HCT116 (cell line): ENCODE results near the gene LAMTOR3. TPM values are rescaled to one million over a fixed set of nuclear protein-coding genes. Genes with fewer than 3 reads are reported as not detected.

Source experiments
- ATAC-seq: fragments of 200-7000 bp; cut with Tn5 transposase; 2 replicates; pipeline ENCODE4 v1.9.1; 2020; ENCODE audit warnings: mild to moderate bottlenecking, moderate library complexity
- BruUV-seq: library from RNA; stranded (reverse); fragments of 400-500 nt; replicated peaks from 2 replicates; lab custom pipeline; 2021; lab: Mats Ljungman, UMichigan
- CTCF ChIA-PET: fragments of 300-600 bp; sonication (Branson Sonifier 250); formaldehyde crosslinking; loops from one replicate; lab custom pipeline; 2021; ENCODE audit warnings: antibody characterized with exemption; lab: Charles Lee
- POLR2A ChIA-PET: fragments of 300-600, 350-600 bp; sonication (Branson Sonifier 250); formaldehyde crosslinking; loops from one replicate; lab custom pipeline; 2021; ENCODE audit warnings: antibody characterized with exemption; lab: Charles Lee
- RAD21 ChIA-PET, 2 experiments: fragments of 300-600 bp; sonication (Branson Sonifier 250); formaldehyde crosslinking; loops; one replicate each; lab custom pipeline; 2023; ENCODE audit warnings: low total read pairs in 2 of 2; ENCODE audit not compliant: uncharacterized antibody in 2 of 2, unreplicated experiment in 2 of 2, low non-redundant PET in 1 of 2; lab: Charles Lee
- DNase-seq: peaks from one replicate; pipeline ENCODE4 v3.0.0-alpha.2; 2010; ENCODE audit warnings: low read depth, low spot score
- H2AFZ ChIP-seq: fragments of 200-600 bp; shearing (Covaris generic), sonication (generic); 2 replicates; pipeline ENCODE4 v1.6.1; 2017; ENCODE audit warnings: low read depth, mixed run types, mixed read lengths, antibody characterized with exemption, low read length; ENCODE audit not compliant: poor library complexity, severe bottlenecking
- H3K27ac ChIP-seq: 2 replicates; pipeline ENCODE4 v1.5.1; 2012; ENCODE audit warnings: low read depth, low read length
- H3K27me3 ChIP-seq: fragments of 200-600 bp; sonication (generic); 2 replicates; pipeline ENCODE4 v1.6.1; 2016; ENCODE audit warnings: mixed run types, low read length, mixed read lengths; ENCODE audit not compliant: insufficient read depth
- H3K36me3 ChIP-seq, 2 experiments: fragments of 200-500 bp in 1 of 2; fragments of 200-600 bp in 1 of 2; sonication (Bioruptor generic) in 1 of 2; sonication (generic) in 1 of 2; 2 replicates each; pipeline versions ENCODE4 v1.5.1 to v1.6.1; 2014 to 2016; ENCODE audit warnings: low read length in 2 of 2, inconsistent platforms in 1 of 2, mixed read lengths in 1 of 2, mixed run types in 1 of 2; ENCODE audit not compliant: insufficient read depth in 2 of 2, control insufficient read depth in 1 of 2
- H3K4me1 ChIP-seq, 2 experiments: fragments of 200-600 bp in 1 of 2; sonication (generic) in 1 of 2; 2 replicates each; pipeline versions ENCODE4 v1.5.1 to v1.6.1; 2012 to 2017; ENCODE audit warnings: low read length in 2 of 2, inconsistent platforms in 1 of 2, mild to moderate bottlenecking in 1 of 2, mixed read lengths in 1 of 2, mixed run types in 1 of 2, moderate library complexity in 1 of 2; ENCODE audit not compliant: insufficient read depth in 2 of 2, control insufficient read depth in 1 of 2
- H3K4me2 ChIP-seq: fragments of 200-600 bp; sonication (generic); 2 replicates; pipeline ENCODE4 v1.6.1; 2017; ENCODE audit warnings: mixed run types, low read length, mixed read lengths
- H3K4me3 ChIP-seq, 2 experiments: fragments of 200-600 bp in 1 of 2; sonication (generic) in 1 of 2; replicated peaks in 1 of 2; 2 replicates each; pipeline ENCODE4 v1.5.1; 2011 to 2016; ENCODE audit warnings: low read length in 2 of 2, control low read depth in 1 of 2, low read depth in 1 of 2, mild to moderate bottlenecking in 1 of 2, mixed read lengths in 1 of 2, mixed run types in 1 of 2
- H3K79me2 ChIP-seq: fragments of 200-600 bp; sonication (generic); 2 replicates; pipeline ENCODE4 v1.6.1; 2017; ENCODE audit warnings: mild to moderate bottlenecking, mixed run types, low read length, moderate library complexity, mixed read lengths; ENCODE audit not compliant: insufficient read depth
- H3K9ac ChIP-seq: fragments of 200-600 bp; sonication (generic); 2 replicates; pipeline ENCODE4 v1.6.1; 2016; ENCODE audit warnings: low read length, mixed read lengths
- H3K9me2 ChIP-seq: fragments of 200-600 bp; sonication (generic), shearing (Covaris generic); 2 replicates; pipeline ENCODE4 v1.6.1; 2017; ENCODE audit warnings: mixed run types, mild to moderate bottlenecking, moderate library complexity; ENCODE audit not compliant: insufficient read depth
- H3K9me3 ChIP-seq, 2 experiments: fragments of 200-500 bp in 1 of 2; fragments of 200-600 bp in 1 of 2; sonication (Bioruptor generic) in 1 of 2; sonication (generic) in 1 of 2; 2 replicates each; pipeline ENCODE4 v1.6.1; 2014 to 2017; ENCODE audit warnings: low read length in 2 of 2, mixed read lengths in 2 of 2, inconsistent platforms in 1 of 2, low read depth in 1 of 2, mild to moderate bottlenecking in 1 of 2, mixed run types in 1 of 2, moderate library complexity in 1 of 2; ENCODE audit not compliant: control insufficient read depth in 1 of 2, insufficient read depth in 1 of 2
- H4K20me1 ChIP-seq: fragments of 200-600 bp; sonication (generic), shearing (Covaris generic); 2 replicates; pipeline ENCODE4 v1.6.1; 2017; ENCODE audit warnings: mixed run types, mild to moderate bottlenecking, moderate library complexity; ENCODE audit not compliant: insufficient read depth
- ELF1 ChIP-seq: IDR thresholded peaks from 2 replicates; pipeline ENCODE4 v1.6.1; 2012; ENCODE audit warnings: low read depth, borderline replicate concordance
- EZH2phosphoT487 ChIP-seq: fragments of 200-600 bp; IDR thresholded peaks from 2 replicates; pipeline ENCODE4 v1.6.1; 2018; ENCODE audit warnings: antibody characterized with exemption, borderline replicate concordance
- JUND ChIP-seq: IDR thresholded peaks from 2 replicates; pipeline ENCODE4 v1.6.1; 2012
- MAX ChIP-seq: IDR thresholded peaks from 2 replicates; pipeline ENCODE4 v1.6.1; 2012
- SRF ChIP-seq: IDR thresholded peaks from 2 replicates; pipeline ENCODE4 v1.6.1; 2012; ENCODE audit warnings: low read depth
- YY1 ChIP-seq: IDR thresholded peaks from 2 replicates; pipeline ENCODE4 v1.6.1; 2011; ENCODE audit warnings: low read length, low read depth, moderate library complexity, mild to moderate bottlenecking; ENCODE audit not compliant: insufficient replicate concordance; ENCODE audit errors: extremely low read depth
- ZFX ChIP-seq: fragments of 450-650 bp; IDR thresholded peaks from 2 replicates; pipeline ENCODE4 v1.6.1; 2017
- intact Hi-C: fragments of 100-400 bp; cut with micrococcal nuclease; formaldehyde crosslinking; loops from 2 replicates; pipeline ENCODE4 v1.10.0; 2022
- total RNA-seq: library from RNA; stranded (reverse); gene quantifications from one replicate; pipeline ENCODE4 v1.2.1, GENCODE V29; 2021; ENCODE audit not compliant: unreplicated experiment
- TF ChIP-seq, protein P1 (sequence below): IDR thresholded peaks from 2 replicates; pipeline ENCODE4 v1.6.1; 2011; ENCODE audit warnings: mild to moderate bottlenecking, low read length, moderate library complexity; ENCODE audit not compliant: insufficient replicate concordance; ENCODE audit errors: extremely low read depth

The LAMTOR3 gene
- total RNA-seq, 1 experiment from 2014 or later: 21.0 TPM

- TF ChIP-seq EZH2phosphoT487: no peak
- TF ChIP-seq ZFX: no peak
- TF ChIP-seq, protein P1, sequence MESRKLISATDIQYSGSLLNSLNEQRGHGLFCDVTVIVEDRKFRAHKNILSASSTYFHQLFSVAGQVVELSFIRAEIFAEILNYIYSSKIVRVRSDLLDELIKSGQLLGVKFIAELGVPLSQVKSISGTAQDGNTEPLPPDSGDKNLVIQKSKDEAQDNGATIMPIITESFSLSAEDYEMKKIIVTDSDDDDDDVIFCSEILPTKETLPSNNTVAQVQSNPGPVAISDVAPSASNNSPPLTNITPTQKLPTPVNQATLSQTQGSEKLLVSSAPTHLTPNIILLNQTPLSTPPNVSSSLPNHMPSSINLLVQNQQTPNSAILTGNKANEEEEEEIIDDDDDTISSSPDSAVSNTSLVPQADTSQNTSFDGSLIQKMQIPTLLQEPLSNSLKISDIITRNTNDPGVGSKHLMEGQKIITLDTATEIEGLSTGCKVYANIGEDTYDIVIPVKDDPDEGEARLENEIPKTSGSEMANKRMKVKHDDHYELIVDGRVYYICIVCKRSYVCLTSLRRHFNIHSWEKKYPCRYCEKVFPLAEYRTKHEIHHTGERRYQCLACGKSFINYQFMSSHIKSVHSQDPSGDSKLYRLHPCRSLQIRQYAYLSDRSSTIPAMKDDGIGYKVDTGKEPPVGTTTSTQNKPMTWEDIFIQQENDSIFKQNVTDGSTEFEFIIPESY: no peak
Measured at GRCh38 chr4:99846891-99847290, 47.3 kb downstream of the LAMTOR3 start (continued).

DNA sequence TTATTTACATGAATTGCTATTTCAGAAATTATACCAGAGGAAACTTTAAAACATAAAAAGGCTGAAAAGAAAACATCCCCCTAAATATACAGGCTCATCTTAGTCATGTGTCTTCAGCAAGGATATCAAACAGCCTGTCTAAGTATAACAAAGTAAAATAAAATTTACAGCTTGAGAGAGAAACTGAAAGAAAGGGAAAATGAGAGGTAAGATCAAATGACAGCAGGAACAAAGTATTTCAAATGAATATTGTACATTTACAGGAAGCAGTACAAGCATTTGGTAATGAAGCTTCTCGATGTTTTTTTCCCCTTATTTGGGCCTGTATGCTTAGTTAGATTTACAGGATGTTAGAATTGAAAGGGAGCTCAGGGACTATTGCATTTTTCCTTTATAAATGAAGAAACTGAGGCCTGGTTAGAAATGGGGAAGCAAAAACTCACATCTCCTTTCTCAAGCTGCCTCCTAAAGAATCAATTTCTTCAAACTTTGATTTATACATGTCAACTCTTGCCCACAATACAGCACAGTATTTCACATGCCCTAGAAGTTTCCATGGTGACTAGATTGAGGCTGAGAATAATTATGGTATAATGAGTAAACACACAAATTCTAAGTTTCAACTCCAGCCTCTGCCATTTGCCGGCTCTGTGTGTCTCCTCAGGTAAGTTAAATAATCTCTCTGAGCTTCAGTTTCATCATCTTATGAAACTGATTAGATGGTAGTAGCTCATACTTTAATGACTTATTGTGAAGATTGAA lies 48.3 kb downstream of the LAMTOR3 start:
- ChIA-PET POLR2A (no interaction called here), CTCF (no interaction called here), RAD21 (no interaction called here)
- DNase-seq (no peak), ATAC-seq (no peak)
- Histone ChIP-seq H3K27me3 (no peaks in the 10 kb centered on the region), H3K36me3 (no peaks in the 10 kb centered on the region), H3K4me1 (peaks cover 0 to 5% of the 10 kb centered on the region in 2 experiments; a peak in 1 of 4 replicates), H3K9me3 (no peaks in the 10 kb centered on the region), H3K4me2 (no peak overlapping the region), H4K20me1 (no peaks in the 10 kb centered on the region), H2AFZ (no peak overlapping the region), H3K79me2 (no peaks in the 10 kb centered on the region), H3K9me2 (peaks cover 5% of the 10 kb centered on the region; the same call in 1 of the 2 replicates), H3K4me3 (no peak overlapping the region), H3K9ac (no peak overlapping the region), H3K27ac (no peak overlapping the region)
- intact Hi-C loops: no loop called here
- TF ChIP-seq ELF1 (no peak), YY1 (no peak), SRF (no peak), MAX (no peak), JUND (no peak), ZFX (no peak)
- BruUV-seq: no TSS peak
